ENCODE data around the gene SETD2. TPM values are rescaled to one million over a fixed set of nuclear protein-coding genes. Genes with fewer than 3 reads are reported as not detected.

SETD2 gene
- polyA plus RNA-seq, 3 donors = 3.1 to 22.4 (median 7.5) TPM

GRCh38 chr3:47036145-47036544 is 127.8 kb downstream of the SETD2 start:
- no peak overlapping the region for H3K4me3 Mint-ChIP-seq
- WGBS (ENCODE audit: insufficient coverage) = no CpG with 5 or more reads among the region's 3 CpGs
- Histone ChIP-seq H2AFZ (ENCODE audit: insufficient read depth, low read depth, low read length, poor library complexity, severe bottlenecking) (no peak overlapping the region), H3K79me2 (ENCODE audit: insufficient read depth, low read length) (no peaks in the 10 kb centered on the region), H3K27me3 (ENCODE audit: control insufficient read depth in 2 of 2, insufficient read depth in 2 of 2, low read length in 2 of 2) (no peaks in the 10 kb centered on the region), H3K36me3 (replicated peaks in 1 of 2; ENCODE audit: control insufficient read depth in 1 of 2, insufficient read depth in 2 of 2, low read length in 2 of 2) (peaks cover 61 to 90% of the 10 kb centered on the region in 2 donors), H3K9me3 (replicated peaks in 1 of 2; ENCODE audit: control insufficient read depth in 1 of 2, insufficient read depth in 1 of 2, low read length in 2 of 2) (no peaks in the 10 kb centered on the region), H3K4me3 (replicated peaks in 1 of 3; ENCODE audit: low read depth in 2 of 3, low read length in 3 of 3) (no peak overlapping the region), H3K4me1 (ENCODE audit: control insufficient read depth in 1 of 2, insufficient read depth in 2 of 2, low read length in 2 of 2) (peaks cover under 1 to 5% of the 10 kb centered on the region in 2 donors), H3K27ac (ENCODE audit: low read depth in 1 of 2, low read length in 2 of 2) (no peak overlapping the region), H4K20me1 (ENCODE audit: insufficient read depth, low read length) (peaks cover 21% of the 10 kb centered on the region), H3K9ac (ENCODE audit: insufficient read depth, low read length, poor library complexity, severe bottlenecking) (no peak overlapping the region), H3K4me2 (replicated peaks; ENCODE audit: extremely low read depth, low read length, poor library complexity, severe bottlenecking) (no peak overlapping the region)
- DNase-seq = no peak
- peaks cover 0 to 3% (median 0%) of the 10 kb centered on the region in 7 donors for H3K9me3 Mint-ChIP-seq
- peak overlapping the region in 4 of 7 donors; percentile 8 to 69 (median 34) for H3K27ac Mint-ChIP-seq
- H3K4me1 Mint-ChIP-seq = peaks cover 8% of the 10 kb centered on the region
- H3K27me3 Mint-ChIP-seq (ENCODE audit: low read depth in 3 of 3) = no peaks in the 10 kb centered on the region
- intact Hi-C loops (cut with micrococcal nuclease) = no loop called here
- H3K36me3 Mint-ChIP-seq = peaks cover 62 to 76% of the 10 kb centered on the region in 2 donors
- TF ChIP-seq, protein P1, sequence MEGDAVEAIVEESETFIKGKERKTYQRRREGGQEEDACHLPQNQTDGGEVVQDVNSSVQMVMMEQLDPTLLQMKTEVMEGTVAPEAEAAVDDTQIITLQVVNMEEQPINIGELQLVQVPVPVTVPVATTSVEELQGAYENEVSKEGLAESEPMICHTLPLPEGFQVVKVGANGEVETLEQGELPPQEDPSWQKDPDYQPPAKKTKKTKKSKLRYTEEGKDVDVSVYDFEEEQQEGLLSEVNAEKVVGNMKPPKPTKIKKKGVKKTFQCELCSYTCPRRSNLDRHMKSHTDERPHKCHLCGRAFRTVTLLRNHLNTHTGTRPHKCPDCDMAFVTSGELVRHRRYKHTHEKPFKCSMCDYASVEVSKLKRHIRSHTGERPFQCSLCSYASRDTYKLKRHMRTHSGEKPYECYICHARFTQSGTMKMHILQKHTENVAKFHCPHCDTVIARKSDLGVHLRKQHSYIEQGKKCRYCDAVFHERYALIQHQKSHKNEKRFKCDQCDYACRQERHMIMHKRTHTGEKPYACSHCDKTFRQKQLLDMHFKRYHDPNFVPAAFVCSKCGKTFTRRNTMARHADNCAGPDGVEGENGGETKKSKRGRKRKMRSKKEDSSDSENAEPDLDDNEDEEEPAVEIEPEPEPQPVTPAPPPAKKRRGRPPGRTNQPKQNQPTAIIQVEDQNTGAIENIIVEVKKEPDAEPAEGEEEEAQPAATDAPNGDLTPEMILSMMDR (IDR thresholded peaks at IDR 0.05) = no peak

DNA sequence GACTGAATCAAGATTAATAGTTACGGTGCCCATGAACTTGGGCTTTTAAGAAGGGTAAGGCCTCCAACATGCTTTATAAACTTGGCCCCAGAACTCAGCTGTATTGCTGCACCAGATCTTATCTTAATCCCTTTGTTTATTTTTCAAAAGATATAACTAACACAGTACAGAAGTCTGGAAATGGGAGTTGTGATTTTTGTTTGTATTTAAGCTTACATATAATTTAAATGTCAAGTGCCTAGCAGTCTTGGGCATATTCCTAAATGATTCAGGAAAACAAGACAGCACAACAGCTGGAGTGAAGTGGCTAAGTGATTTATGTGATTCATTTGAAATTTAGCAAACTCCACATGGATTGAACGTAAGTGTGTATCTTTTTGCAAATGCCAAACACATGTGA is 128.3 kb downstream of the SETD2 start:
- H3K4me1 Mint-ChIP-seq = peaks cover 13% of the 10 kb centered on the region
- peaks cover 57 to 71% of the 10 kb centered on the region in 2 donors for H3K36me3 Mint-ChIP-seq
- no peak overlapping the region for H2AFZ ChIP-seq (ENCODE audit: insufficient read depth, low read depth, low read length, poor library complexity, severe bottlenecking)

More for the DNA sequence above, 128.3 kb downstream of the SETD2 start:
- no peaks in the 10 kb centered on the region for H3K9me3 ChIP-seq (replicated peaks in 1 of 2; ENCODE audit: control insufficient read depth in 1 of 2, insufficient read depth in 1 of 2, low read length in 2 of 2)
- intact Hi-C loops (cut with micrococcal nuclease) = no loop called here
- no peak for DNase-seq
- Mint-ChIP-seq H3K9me3 (peaks cover 0 to 3% (median 0%) of the 10 kb centered on the region in 7 donors), H3K4me3 (no peak overlapping the region), H3K27ac (no peak overlapping the region), H3K27me3 (ENCODE audit: low read depth in 3 of 3) (no peaks in the 10 kb centered on the region)
- no peaks in the 10 kb centered on the region for H3K79me2 ChIP-seq (ENCODE audit: insufficient read depth, low read length)
- H3K4me1 ChIP-seq (ENCODE audit: control insufficient read depth in 1 of 2, insufficient read depth in 2 of 2, low read length in 2 of 2) = peaks cover 5 to 10% of the 10 kb centered on the region in 2 donors
- WGBS (ENCODE audit: insufficient coverage) = 83% methylated on average over 1 of the region's 2 CpGs
- TF ChIP-seq, protein P1 (IDR thresholded peaks at IDR 0.05) = no peak
- no peak overlapping the region for H3K4me2 ChIP-seq (replicated peaks; ENCODE audit: extremely low read depth, low read length, poor library complexity, severe bottlenecking)
- peak overlapping the region in 1 of 2 donors; percentile 3 for H3K27ac ChIP-seq (ENCODE audit: low read depth in 1 of 2, low read length in 2 of 2)
- no peaks in the 10 kb centered on the region for H3K27me3 ChIP-seq (ENCODE audit: control insufficient read depth in 2 of 2, insufficient read depth in 2 of 2, low read length in 2 of 2)
- H3K36me3 ChIP-seq (replicated peaks in 1 of 2; ENCODE audit: control insufficient read depth in 1 of 2, insufficient read depth in 2 of 2, low read length in 2 of 2) = peaks cover 56 to 85% of the 10 kb centered on the region in 2 donors
- H3K9ac ChIP-seq (ENCODE audit: insufficient read depth, low read length, poor library complexity, severe bottlenecking) = no peak overlapping the region
- H3K4me3 ChIP-seq (replicated peaks in 1 of 3; ENCODE audit: low read depth in 2 of 3, low read length in 3 of 3) = no peak overlapping the region
- H4K20me1 ChIP-seq (ENCODE audit: insufficient read depth, low read length) = peaks cover 24% of the 10 kb centered on the region
